Placental pericyte (primary cell): ENCODE results near the gene KLHL42. TPM values are rescaled to one million over a fixed set of nuclear protein-coding genes. Genes with fewer than 3 reads are reported as not detected.

Source experiments
- small RNA-seq: library from RNA; depleted of rRNA; stranded (forward); fragments of <200 nt; gene quantifications from one replicate; pipeline ENCODE3, GENCODE V24; 2012; ENCODE audit warnings: low replicate concordance
- total RNA-seq: library from RNA; depleted of rRNA; stranded (reverse); fragments of >200 nt; gene quantifications from 2 replicates; pipeline ENCODE4 v1.2.3, GENCODE V29; 2012

Gene KLHL42
- total RNA-seq = 22.5 and 78.5 TPM in 2 replicates

GRCh38 chr12:27779920-27780611 lies at the start of gene KLHL42, which contains the start of gene MANSC4:
KLHL42 (plus strand) TSS chr12:27780233; CDS start chr12:27780331, 98 bp downstream.
MANSC4 (minus strand) TSS chr12:27780236; CDS start chr12:27771276, 8,960 bp downstream.

Small RNA genes within 50 kb of the gene (small RNA-seq; reads per million reads assigned to genes)
- gene RF00019 (not detected), gene RF02271 (not detected)

Other genes with a start within 250 kb of the KLHL42 start
- 2.0 and 3.7 TPM in 2 replicates for gene REP15, start 83.8 kb upstream of the KLHL42 start, total RNA-seq
- gene MRPS35, start 69.4 kb upstream of the KLHL42 start, total RNA-seq = 46.6 and 58.6 TPM in 2 replicates
- not detected in 2 replicates for gene MANSC4, start within 50 bp of the KLHL42 start, total RNA-seq
- gene PTHLH, start 192.5 kb downstream of the KLHL42 start, total RNA-seq = 1.8 and 11.5 TPM in 2 replicates